Suprapubic skin (tissue), 4 donors: Measurements from ENCODE around the gene CLSTN2.

Experiments used
- EP300 ChIP-seq: sonication (generic); formaldehyde crosslinking; IDR thresholded peaks from one replicate; pipeline ENCODE4 v1.6.1; 2017; ENCODE audit warnings: antibody characterized with exemption
- POLR2AphosphoS5 ChIP-seq, 3 donors: sonication (generic); formaldehyde crosslinking; IDR thresholded peaks; one replicate each; pipeline ENCODE4 v1.6.1; 2017; ENCODE audit warnings: antibody characterized with exemption in 3 of 3
- TF ChIP-seq, protein P1 (sequence below), 2 donors: fragments of 200-600 bp in 1 of 2; fragments of 450-650 bp in 1 of 2; sonication (generic) in 1 of 2; IDR thresholded peaks; one replicate each; pipeline ENCODE4 v1.5.1; 2016 to 2019; ENCODE audit warnings: antibody characterized with exemption in 2 of 2, mild to moderate bottlenecking in 1 of 2, moderate library complexity in 1 of 2

DNA sequence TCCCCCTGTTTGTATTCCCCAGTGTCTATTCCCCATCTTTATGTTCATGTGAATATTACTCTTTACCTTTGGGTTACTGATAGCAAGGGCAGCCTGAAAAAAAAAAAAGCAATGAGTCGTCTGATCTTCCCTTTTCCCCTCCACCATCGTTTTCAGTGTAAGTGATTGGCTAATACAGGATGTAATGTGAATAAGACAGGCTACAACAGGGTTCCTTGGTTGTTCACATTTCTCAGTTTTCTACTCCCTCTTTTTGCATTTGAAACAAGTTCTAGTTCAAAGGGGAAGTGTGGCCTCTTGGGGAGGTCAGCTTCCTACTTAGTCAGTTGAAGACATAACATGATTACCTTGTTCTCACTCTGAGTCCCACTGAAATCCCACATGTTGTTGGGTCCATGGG lies 464.9 kb downstream of the CLSTN2 start:
- TF ChIP-seq EP300, result no peak
- TF ChIP-seq, protein P1, sequence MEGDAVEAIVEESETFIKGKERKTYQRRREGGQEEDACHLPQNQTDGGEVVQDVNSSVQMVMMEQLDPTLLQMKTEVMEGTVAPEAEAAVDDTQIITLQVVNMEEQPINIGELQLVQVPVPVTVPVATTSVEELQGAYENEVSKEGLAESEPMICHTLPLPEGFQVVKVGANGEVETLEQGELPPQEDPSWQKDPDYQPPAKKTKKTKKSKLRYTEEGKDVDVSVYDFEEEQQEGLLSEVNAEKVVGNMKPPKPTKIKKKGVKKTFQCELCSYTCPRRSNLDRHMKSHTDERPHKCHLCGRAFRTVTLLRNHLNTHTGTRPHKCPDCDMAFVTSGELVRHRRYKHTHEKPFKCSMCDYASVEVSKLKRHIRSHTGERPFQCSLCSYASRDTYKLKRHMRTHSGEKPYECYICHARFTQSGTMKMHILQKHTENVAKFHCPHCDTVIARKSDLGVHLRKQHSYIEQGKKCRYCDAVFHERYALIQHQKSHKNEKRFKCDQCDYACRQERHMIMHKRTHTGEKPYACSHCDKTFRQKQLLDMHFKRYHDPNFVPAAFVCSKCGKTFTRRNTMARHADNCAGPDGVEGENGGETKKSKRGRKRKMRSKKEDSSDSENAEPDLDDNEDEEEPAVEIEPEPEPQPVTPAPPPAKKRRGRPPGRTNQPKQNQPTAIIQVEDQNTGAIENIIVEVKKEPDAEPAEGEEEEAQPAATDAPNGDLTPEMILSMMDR (IDR thresholded peaks at IDR 0.05), result no peak
- TF ChIP-seq POLR2AphosphoS5 (IDR thresholded peaks at IDR 0.05), result no peak
